Suprapubic skin (tissue), 4 donors: ENCODE results near the gene DNAJC8. TPM values are rescaled to one million over a fixed set of nuclear protein-coding genes. Genes with fewer than 3 reads are reported as not detected.

Experiments
- DNase-seq, 2 donors: peaks; one replicate each; pipeline ENCODE4 v3.0.0-alpha.2; 2019; ENCODE audit warnings: low spot score in 2 of 2
- H3K27ac ChIP-seq: fragments of 200-600 bp; sonication (generic); one replicate; pipeline ENCODE4 v1.5.1; 2019
- H3K27me3 ChIP-seq: fragments of 200-600 bp; sonication (generic); one replicate; pipeline ENCODE4 v1.5.1; 2019
- H3K36me3 ChIP-seq: fragments of 200-600 bp; sonication (generic); one replicate; pipeline ENCODE4 v1.5.1; 2019
- H3K4me1 ChIP-seq: fragments of 200-600 bp; sonication (generic); one replicate; pipeline ENCODE4 v1.5.1; 2019
- H3K4me3 ChIP-seq: fragments of 200-600 bp; sonication (generic); one replicate; pipeline ENCODE4 v1.5.1; 2019; ENCODE audit warnings: mild to moderate bottlenecking
- H3K9me3 ChIP-seq: fragments of 200-600 bp; sonication (generic); one replicate; pipeline ENCODE4 v1.5.1; 2019
- CTCF ChIP-seq, 2 donors: fragments of 200-600 bp in 1 of 2; fragments of 450-650 bp in 1 of 2; sonication (generic) in 1 of 2; IDR thresholded peaks; one replicate each; pipeline ENCODE4 v1.5.1; 2016 to 2019; ENCODE audit warnings: antibody characterized with exemption in 2 of 2, mild to moderate bottlenecking in 1 of 2, moderate library complexity in 1 of 2
- EP300 ChIP-seq: sonication (generic); formaldehyde crosslinking; IDR thresholded peaks from one replicate; pipeline ENCODE4 v1.6.1; 2017; ENCODE audit warnings: antibody characterized with exemption
- POLR2A ChIP-seq, 2 donors: fragments of 450-650 bp; IDR thresholded peaks; one replicate each; pipeline ENCODE4 v1.6.1; 2017; ENCODE audit warnings: antibody characterized with exemption in 2 of 2, mild to moderate bottlenecking in 2 of 2, moderate library complexity in 2 of 2
- POLR2AphosphoS5 ChIP-seq, 3 donors: sonication (generic); formaldehyde crosslinking; IDR thresholded peaks; one replicate each; pipeline ENCODE4 v1.6.1; 2017; ENCODE audit warnings: antibody characterized with exemption in 3 of 3
- WGBS: methylation state at CpG from one replicate; pipeline ENCODE4 v1.1.5; 2018; 5-methylcytosine and 5-hydroxymethylcytosine counted together
- total RNA-seq, 4 donors: library from RNA; depleted of rRNA; stranded (reverse); fragments of >200 nt; gene quantifications; one replicate each; pipeline ENCODE4 v1.1.0, GENCODE V29; 2016

DNAJC8 gene
- total RNA-seq, 4 donors from 2014 or later: 28.2 to 39.0 (median 31.7) TPM

DNA sequence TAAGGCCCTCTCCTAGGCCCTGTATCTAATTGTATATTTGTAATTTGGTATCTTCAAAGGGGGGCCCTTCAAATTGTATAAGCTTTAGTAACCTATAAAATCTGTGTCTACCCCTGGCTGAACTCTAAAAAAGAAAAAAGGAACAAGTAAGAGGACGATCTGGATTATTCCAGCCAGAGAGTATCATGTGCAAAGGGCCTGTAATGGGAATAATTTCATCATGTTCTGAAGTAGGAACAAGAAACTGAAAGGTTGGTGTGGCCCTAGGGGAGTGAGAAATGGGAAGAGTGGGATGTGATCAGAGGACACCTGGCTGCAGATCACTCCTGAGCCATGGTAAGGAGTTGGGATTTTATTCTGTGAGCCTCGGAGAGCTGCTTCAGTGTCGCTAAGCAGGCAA, 71.1 kb downstream of the DNAJC8 start:
- H3K9me3 ChIP-seq: no peaks in the 10 kb centered on the region
- peaks cover 14% of the 10 kb centered on the region for H3K4me1 ChIP-seq
- H3K27me3 ChIP-seq: no peaks in the 10 kb centered on the region
- no peak overlapping the region for H3K4me3 ChIP-seq
- no peak overlapping the region for H3K27ac ChIP-seq
- DNase-seq: no peak
- no peaks in the 10 kb centered on the region for H3K36me3 ChIP-seq
- TF ChIP-seq CTCF (IDR thresholded peaks at IDR 0.05) (no peak), EP300 (no peak)
- 67% methylated on average over 3 of the region's 3 CpGs for WGBS

DNA sequence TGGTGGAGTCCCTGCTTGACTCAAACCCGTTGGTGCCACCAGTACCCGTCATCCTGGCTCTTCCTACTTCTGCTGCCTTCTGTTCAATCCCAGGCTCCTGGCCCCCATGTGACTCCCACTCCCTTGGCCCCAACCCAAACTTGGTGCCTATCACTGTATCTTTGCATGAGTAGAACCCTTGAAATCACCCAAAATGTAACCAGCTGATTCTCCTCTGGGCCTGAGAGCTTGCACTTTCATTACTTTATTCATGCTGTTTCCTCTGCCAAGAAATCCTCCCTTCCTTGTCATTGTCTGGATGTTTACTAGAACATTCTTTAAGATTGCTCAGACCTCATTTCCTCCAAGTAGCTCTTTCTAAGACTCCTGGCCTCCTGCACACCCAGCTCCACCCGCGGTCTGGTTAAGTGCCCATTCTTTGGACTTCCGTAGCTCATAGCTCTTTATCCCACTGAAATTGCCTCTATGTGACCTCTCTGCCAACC, 72.0 kb downstream of the DNAJC8 start:
- no peak overlapping the region for H3K4me3 ChIP-seq
- H3K27me3 ChIP-seq: no peaks in the 10 kb centered on the region
- H3K27ac ChIP-seq: peak overlapping the region; percentile 54
- no peak for DNase-seq
- H3K9me3 ChIP-seq: no peaks in the 10 kb centered on the region
- WGBS: 76% methylated on average over 5 of the region's 5 CpGs
- peaks cover 14% of the 10 kb centered on the region for H3K4me1 ChIP-seq
- TF ChIP-seq EP300 (no peak), POLR2AphosphoS5 (IDR thresholded peaks at IDR 0.05) (no peak)
- H3K36me3 ChIP-seq: no peaks in the 10 kb centered on the region

GRCh38 chr1:28159680-28160079, 73.1 kb downstream of the DNAJC8 start:
- H3K9me3 ChIP-seq: no peaks in the 10 kb centered on the region
- TF ChIP-seq POLR2AphosphoS5 (IDR thresholded peaks at IDR 0.05): no peak
- TF ChIP-seq POLR2A (IDR thresholded peaks at IDR 0.05): no peak
- TF ChIP-seq CTCF (IDR thresholded peaks at IDR 0.05): no peak
- no peak for TF ChIP-seq EP300
- WGBS: 92% methylated on average over 7 of the region's 7 CpGs
- DNase-seq: no peak
- no peaks in the 10 kb centered on the region for H3K36me3 ChIP-seq
- no peaks in the 10 kb centered on the region for H3K27me3 ChIP-seq
- peaks cover 21% of the 10 kb centered on the region for H3K4me1 ChIP-seq
- H3K27ac ChIP-seq: no peak overlapping the region
- H3K4me3 ChIP-seq: no peak overlapping the region

DNA sequence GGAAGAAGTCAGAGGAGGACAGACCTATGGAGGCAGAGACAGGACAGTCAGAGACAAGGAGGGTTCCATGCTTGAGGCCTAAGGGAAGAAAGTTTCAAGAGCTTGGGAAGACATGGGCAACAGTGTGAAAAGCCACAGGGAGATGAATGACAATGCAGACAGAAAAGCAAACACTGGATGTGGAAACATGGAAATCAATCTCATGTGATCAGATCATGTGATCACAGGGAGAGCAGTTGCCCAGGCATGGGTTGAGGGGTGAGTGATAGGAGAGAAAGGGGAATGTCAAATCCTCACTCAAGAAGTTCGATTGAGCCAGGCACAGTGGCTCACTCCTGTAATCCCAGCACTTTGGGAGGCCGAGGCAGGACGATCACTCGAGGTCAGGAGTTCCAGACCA, 73.6 kb downstream of the DNAJC8 start:
- no peak overlapping the region for H3K27ac ChIP-seq
- H3K36me3 ChIP-seq: no peaks in the 10 kb centered on the region
- peaks cover 21% of the 10 kb centered on the region for H3K4me1 ChIP-seq
- no peaks in the 10 kb centered on the region for H3K27me3 ChIP-seq
- TF ChIP-seq CTCF (IDR thresholded peaks at IDR 0.05): no peak
- TF ChIP-seq POLR2A (IDR thresholded peaks at IDR 0.05): no peak
- TF ChIP-seq EP300: no peak
- TF ChIP-seq POLR2AphosphoS5 (IDR thresholded peaks at IDR 0.05): no peak
- no peak overlapping the region for H3K4me3 ChIP-seq
- DNase-seq: no peak
- 93% methylated on average over 4 of the region's 4 CpGs for WGBS
- H3K9me3 ChIP-seq: no peaks in the 10 kb centered on the region

- Histone ChIP-seq H3K9me3 (no peaks in the 10 kb centered on the region), H3K27me3 (no peaks in the 10 kb centered on the region), H3K36me3 (no peaks in the 10 kb centered on the region), H3K4me3 (no peak overlapping the region), H3K4me1 (peaks cover 10% of the 10 kb centered on the region), H3K27ac (no peak overlapping the region)
- DNase-seq: no peak
- 69% methylated on average over 8 of the region's 8 CpGs for WGBS
- no peak for TF ChIP-seq EP300
- no peak for TF ChIP-seq CTCF (IDR thresholded peaks at IDR 0.05)
- TF ChIP-seq POLR2AphosphoS5 (IDR thresholded peaks at IDR 0.05): no peak
- TF ChIP-seq POLR2A (IDR thresholded peaks at IDR 0.05): no peak
Measured at GRCh38 chr1:28157894-28158293, 74.9 kb downstream of the DNAJC8 start.

DNA sequence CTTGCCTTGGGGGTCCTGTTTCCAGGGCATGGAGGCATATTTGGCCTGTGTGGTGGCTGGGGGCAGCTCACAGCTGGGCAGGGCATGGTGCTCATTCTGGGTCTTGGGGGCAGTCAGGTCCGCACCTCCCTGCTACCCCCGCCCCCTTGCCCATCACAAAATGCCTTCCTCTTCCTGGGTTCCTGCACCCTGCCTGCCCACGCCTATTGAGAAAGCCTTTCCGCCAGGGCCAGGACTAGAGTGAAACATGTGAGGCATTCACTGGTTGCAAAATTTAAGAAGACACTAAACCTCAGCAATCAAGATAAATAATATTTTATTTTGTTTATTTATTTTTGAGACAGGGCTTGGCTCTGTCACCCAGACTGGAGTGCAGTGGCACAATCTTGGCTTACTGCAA, 76.0 kb downstream of the DNAJC8 start:
- WGBS: 88% methylated on average over 4 of the region's 4 CpGs
- H3K27ac ChIP-seq: no peak overlapping the region
- H3K27me3 ChIP-seq: no peaks in the 10 kb centered on the region
- no peaks in the 10 kb centered on the region for H3K36me3 ChIP-seq
- no peak for TF ChIP-seq POLR2AphosphoS5 (IDR thresholded peaks at IDR 0.05)
- TF ChIP-seq EP300: no peak
- no peak for TF ChIP-seq POLR2A (IDR thresholded peaks at IDR 0.05)
- no peak for TF ChIP-seq CTCF (IDR thresholded peaks at IDR 0.05)
- H3K9me3 ChIP-seq: no peaks in the 10 kb centered on the region
- no peak overlapping the region for H3K4me3 ChIP-seq
- peak in 1 of 2 donors; percentile 63 for DNase-seq
- H3K4me1 ChIP-seq: peaks cover 10% of the 10 kb centered on the region
